GM21786 (cell line): Measurements from ENCODE around the gene VIPR2.

Experiments used
- ATAC-seq: cut with Tn5 transposase; IDR thresholded peaks from one replicate; pipeline ENCODE4 v1.9.1; 2021; ENCODE audit not compliant: unreplicated experiment

VIPR2 gene

DNA sequence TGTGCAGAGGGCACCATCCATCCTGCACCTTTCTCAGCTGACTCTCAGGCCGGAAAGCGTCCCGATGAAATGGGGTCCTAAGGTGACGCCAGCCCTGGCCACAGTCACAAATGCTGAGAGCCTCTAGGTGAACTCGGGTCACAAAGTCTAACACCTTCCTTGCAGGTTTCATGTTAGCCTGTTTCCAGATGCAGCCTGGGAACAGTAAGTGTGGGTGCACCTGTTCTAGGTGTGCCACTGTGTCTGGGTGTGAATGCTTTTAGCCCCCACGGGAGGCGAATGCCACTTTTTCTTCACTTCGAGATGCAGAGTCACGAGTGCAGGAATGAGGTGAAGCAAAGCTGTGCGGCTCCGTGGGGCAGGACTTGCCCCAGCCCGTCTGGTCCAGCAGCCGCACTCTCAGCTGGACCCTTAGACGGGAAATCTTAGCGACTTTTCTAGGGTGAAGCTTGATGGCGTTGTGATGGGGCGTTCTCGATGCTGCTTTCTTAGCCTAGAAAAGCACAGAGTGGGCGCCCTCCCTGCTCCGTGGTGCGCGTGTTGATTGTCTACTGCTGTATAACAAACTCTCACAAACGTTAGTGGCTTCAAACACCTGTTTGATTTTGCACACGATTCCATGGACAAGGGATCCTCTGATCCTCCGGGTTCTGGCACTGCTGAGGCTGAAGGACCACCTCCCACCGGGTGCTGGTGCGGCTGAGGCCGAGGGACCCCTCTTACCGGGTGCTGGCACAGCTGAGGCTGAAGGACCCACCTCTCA is 13.6 kb upstream of the VIPR2 start:
- no peak for ATAC-seq

DNA sequence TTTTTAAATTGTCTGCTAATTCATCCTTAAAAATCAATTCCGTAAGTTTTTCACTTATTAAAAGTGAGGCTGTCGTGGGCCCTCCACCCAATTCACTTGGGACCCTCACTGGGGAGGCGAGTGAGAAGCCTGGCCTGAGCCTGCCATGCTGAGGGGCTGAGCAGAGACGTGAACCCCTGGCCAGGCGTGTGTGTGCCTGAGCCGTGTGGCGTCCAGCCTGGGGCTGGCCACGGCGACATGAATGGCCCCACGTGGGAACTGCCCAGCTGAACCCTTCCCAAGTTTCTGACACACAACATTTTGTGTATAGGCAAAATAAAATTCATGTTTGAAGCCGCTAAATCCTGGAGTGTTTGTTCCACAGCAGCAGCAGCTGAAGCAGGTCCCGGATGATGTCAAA is 13.0 kb upstream of the VIPR2 start:
- no peak for ATAC-seq

DNA sequence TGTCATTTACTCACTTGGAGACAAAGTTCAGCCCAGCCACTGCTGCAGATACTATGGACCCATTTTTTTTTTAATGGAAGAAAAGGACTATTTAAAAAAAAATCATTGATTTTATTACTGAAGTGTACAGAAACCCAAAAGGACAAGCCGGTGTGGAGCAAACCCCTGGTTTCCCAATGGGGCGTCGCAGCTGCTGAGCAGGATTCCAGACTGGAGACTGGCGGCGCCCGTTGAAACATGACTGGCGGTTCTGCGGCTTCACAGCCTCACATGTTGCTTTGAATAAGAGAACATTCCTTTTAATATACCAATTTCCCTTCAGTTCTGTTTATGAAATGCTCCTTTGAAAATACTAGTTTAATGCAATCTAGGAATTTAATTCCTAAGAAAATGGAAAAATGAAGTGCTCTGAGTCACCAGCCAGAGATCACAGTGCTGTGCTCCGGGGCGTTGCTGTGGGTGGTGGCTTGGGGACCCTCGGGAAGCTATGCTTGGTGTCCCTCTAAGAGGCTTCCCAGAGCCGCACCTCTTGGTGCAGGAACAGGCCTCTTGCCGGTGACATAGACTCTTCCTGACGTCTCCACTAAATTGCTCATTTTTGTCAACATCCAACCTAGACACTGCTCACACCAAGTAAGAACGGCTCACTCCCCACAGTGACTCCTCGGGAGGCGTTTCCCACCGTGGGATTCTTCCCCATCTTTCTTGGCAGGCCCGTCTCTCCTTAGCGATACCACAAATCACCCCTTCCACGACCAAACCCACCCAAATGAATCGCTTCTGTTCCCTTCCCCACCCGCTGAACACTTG is 12.0 kb upstream of the VIPR2 start:
- no peak for ATAC-seq

DNA sequence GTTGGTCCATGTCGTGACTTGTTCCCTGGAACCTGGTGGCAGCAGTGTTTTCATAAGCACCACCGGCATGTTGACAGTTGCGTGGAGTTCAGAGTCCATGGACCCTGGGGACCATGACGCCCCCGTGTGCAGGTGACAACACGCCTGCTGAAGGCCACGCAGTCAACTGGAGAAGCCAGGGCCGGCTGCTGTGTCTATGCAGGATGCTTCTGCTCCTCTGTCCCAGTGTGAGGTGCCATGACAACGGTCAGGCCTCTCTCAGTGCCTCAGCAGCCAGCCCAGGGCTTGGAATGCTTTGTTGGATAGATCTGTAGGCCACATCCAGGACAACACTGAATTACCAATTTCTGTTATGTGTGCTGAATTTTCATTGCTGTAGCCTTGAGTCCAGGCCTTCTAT is 10.7 kb upstream of the VIPR2 start:
- ATAC-seq = no peak

DNA sequence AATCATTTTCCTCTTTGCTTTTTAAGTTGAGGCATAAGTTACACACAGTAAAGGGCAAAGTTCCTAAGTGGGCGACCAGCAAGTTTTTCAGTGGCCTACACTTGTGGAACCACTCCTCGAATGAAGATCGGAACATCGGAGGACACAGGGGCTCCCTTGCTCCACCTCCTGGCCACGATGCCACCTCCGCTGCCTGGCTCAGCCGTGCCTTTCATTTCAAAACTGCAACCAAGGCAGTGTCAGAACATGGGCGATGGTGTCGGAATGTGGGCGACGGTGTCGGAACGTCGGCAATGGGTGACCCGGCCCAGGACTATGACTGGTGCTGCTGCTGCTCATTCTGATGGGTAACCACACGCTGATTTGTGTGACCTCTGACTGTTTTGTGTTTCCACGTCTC is 9.6 kb upstream of the VIPR2 start:
- no peak for ATAC-seq

DNA sequence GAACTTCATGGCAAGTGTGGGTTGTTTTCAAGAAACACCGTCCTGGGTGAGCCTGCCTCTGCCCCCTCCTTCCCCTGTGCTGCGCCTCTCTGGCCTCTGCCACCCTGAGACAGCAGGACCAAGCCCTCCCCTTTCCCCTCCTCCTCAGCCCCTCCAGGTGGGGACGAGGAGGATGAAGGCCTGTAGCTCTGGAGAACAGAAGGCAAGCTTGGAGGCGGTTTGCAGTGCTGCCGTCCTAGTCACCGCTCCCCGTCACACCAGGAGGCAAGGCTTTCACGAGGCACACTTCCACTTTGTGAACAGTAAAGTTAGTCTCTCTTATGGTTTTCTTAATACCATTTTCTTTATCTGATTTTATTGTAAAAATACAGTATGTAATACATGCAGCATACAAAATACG is 8.8 kb upstream of the VIPR2 start:
- no peak for ATAC-seq

DNA sequence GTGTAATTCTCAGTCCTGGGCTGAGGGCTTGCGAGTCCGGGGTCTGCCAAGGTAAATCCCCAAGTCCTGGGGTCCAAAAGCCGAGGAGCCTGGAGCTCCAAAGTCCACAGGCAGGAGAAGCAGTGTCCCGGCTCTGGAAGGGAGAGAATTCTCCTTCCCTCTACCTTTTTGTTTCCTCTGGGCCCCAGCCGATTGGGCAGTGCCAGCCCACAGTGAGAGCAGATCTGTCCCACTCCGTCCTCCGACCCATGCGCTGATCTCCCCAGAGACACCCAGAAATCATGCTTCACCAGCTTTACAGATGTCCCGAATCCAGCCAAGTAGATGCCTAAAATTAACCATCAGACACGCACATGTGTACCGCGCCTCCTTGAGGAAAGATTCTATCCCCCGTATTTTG is 8.1 kb upstream of the VIPR2 start:
- ATAC-seq = no peak

DNA sequence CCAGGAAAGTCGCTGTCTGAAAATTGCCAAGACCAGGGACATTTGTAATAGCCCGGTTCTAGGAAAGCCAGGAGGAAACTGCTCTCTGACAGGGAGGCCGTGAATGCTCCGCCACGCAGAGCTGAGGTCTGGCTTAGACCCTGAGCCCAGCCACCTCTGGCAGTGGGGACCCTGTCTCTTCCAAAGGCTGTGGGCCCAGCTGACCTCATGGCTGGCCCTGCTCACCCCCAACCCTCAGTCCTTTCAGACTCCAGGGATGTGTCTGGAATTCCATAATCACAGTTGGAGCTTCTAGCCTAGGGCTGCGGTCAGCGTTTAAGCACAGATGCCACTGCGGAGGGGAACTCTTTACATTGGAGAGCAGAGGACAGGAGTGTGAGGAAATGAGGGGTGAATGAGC is 6.6 kb upstream of the VIPR2 start:
- no peak for ATAC-seq

DNA sequence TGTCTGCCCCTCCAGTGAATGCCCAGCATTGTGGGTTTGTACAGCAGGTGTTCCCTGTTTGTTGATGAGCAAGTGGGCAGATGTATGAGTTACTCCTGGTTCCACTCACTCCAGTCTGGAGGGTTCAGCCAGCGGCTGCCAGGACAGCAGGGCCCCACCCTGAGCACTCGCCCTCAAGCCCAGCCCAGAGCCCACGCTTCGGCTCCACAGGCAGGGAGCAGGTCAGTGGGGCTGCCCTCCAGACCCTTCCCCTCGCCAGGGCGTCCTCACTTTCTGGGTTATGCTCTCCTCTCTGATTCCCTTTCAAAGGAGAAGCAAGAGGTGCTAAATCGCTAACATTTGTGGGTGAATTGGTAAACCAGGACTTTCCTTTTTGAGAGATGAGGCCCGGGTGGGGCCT is 4.8 kb upstream of the VIPR2 start:
- no peak for ATAC-seq

DNA sequence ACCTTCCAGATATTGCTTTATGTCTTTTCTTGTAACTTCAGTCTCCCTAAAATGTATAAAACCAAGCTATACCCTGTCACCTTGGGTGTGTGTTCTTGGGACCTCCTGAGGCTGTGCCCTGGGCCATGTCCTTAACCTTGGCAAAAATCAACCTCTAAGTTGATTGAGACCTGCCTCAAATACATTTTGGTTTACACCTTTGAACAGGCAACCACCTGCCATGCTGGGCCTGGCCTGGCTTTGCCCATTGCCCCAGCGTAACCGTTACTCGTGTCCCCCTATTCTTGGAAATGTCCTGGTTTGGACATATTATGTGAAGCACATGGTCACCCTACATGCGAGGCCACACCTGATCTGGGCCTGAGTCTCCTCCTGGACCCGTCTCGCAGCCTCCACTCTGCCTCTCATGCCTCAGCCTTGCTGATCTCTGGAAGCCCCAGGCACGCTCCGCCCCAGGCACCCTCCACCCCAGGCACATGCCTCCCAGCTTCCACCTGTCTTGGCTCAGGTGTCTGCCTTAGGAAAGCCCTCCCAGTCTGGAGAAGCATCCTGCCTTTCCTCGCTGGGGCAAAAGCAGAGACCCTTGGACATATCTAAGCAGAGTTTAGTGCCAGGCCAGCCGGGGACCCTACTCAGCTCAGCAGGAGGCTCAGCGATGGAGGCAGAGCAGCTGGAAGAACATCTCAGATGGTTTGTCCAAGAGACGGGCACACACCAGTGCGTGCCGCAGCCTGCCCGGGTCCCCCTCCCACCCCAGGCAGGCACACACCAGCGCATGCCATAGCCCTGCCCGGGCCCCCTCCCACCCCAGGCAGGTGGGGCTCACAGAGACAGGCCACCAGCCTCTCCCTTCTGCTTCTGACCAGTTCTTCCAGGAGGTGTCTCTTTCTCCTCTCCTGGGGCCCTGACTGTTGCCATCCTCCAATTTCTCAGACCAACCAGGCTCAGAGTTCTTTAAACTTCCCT is 4.0 kb upstream of the VIPR2 start:
- ATAC-seq = no peak

DNA sequence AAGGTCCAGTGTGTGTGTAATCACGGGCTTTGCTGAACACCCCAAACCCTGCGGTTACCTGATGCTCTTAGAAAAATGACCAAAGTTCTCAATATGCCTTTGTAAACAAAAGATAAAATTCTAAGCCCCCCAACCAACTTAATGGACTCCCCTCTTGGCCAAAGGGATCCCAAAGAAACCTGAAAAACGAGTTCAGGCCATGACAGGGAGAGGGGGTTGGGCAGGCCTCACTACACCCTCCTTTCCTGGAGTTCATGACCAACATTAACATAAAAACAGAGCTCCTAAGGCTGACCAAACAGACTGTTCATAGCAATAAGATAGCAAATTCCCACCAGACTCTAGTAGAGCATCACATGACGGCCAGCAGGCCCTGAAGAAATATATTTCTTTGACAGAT is 3.0 kb upstream of the VIPR2 start:
- no peak for ATAC-seq

DNA sequence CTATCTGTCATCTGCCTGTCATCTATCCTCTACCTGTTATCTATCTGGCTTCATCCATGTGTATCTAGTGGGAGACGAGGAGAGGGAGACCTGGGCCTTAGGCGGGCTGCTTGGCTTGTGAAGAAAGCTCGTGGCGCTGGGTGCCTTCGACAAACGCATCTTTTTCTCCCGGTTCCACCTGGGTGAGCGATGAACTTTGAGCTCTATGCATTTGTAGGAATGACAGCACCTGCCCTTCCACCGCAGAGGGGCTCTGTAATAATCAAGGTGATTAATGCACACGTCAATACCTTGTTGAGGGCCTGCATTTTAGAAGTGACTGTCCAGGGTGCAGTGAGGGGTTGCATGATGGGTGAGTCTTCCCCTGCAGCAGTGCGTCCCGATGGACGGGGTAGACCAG is 2.6 kb upstream of the VIPR2 start:
- ATAC-seq = no peak

DNA sequence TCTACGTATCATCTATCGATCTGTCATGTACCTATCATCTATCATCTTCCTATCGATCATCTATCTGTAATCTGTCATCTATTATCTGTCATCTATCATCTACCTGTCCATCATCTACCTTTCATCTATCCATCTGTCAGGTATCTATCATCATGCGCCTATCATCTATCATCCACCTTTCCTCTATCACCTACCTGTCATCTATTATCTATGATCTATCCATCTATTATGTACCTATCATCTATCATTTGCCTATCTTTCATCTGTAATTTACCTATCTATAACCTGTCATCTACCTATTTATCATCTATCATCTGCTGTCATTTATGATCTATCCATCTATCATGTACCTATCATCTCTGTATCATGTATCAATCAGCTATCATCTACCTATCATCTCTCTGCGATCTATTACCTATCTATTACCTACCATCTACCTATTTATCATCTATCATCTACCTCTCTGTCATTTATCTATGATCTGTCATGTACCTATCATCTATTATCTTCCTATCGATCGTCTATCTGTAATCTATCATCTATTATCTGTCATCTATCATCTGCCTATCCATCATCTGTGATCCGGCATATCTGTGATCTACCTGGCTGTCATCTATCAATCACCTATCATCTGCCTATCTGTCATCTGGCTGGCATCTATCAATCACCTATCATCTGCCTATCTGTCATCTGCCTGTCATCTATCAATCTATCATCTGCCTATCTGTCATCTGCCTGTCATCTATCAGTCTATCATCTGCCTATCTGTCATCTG is 1.6 kb upstream of the VIPR2 start:
- no peak for ATAC-seq

DNA sequence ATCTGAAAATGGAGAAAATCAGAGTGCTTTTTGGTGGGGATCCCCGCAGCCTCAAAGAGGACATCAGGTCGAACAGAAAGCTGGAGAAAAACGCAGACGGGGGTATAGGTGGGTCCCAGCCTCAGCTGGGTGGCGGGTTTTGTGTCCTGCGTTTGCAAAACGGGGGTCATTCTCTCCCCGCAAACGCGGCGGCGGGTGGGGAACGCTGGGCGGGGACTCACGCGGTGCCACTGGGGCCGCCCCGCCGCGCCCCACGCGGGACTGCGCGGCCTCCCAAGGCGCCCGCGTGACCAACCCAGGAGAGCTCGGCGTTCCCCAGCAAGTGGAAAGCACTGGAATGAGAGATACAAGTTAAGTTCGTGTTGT is 806 bp upstream of the VIPR2 start:
- ATAC-seq = no peak

DNA sequence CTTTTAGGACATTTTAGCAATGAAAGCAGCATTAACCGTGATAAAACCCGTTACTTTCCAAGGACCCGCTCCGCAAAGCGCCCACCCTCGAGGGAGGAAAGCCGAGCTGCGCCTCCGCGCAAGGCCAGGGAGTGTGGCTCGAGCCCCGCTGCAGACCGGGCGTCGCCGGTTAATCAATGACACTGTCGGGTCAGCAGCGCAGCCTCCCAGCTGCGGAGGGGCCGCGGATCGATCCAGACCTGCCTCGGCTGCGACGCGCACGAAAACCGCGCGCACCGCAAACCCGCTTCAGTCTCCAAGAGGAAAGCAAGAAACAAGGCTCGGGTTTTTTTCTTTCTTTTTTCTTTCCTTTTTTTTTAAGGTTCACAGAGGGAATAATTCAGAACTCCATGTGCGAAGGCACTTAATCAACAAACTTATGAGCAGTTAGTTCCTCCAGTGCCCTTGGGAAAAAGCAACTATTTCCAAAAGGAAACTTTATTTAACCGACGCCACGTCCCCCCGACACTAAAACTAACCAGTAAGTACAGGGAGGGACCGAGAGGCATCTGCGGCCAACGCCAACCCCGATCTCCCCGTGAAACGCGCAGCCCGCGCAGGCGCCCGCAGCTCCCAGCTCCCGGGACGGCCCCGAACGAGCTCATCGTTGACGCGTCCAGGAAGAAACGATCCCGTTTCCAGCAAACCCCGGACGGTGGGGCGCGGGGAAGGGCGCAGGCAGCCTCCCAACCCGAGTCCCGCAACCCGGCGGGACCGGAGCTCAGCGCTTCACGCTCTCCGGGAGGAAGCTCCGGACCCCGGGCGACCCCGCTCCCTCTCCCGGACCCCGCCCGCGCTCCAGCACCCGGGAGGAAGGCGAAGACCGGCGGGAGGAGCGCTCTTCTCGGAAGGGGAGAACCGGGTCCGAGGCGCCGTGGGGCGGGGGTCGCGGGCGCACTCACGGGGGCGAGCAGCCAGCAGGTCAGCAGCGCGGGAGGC is 598 bp downstream of the VIPR2 start:
- ATAC-seq = no peak

DNA sequence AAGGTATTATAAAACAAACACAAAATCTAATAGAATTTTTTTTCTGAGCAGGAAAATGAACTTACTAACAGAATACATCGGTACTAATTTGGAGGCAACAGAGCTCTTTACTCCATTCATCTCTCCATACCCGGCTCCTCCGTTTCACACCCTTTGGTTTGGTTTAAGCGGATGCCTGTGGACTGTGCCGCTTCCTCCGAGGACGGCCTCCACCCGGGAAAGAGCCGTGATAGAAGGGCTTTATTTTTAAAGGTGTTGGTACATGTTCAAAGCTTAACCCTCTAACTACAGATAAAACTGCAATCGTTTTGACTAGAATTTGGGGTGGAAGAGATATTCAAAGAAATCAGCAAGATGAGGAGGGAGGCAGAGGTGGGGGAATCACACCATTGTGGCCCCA is 1.9 kb downstream of the VIPR2 start:
- ATAC-seq = no peak

DNA sequence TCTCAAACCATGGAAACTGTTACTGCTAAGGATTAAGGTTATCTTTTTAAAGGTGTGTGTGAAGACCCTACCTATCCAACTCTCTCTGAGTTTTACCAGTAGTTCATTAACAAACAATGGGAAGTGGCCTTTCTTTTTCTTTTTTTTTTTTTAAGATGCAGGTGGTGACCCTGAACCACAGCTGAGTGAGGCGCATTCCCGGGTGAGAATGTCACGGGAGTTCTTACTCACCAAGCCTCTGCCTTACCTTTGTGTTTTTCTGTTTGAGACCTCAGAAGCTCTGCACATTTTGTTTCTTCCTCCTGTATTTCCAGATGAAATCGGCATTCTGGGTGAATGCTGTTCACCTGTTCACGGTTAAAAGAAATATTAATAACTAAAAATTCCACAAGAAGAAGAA is 2.5 kb downstream of the VIPR2 start:
- no peak for ATAC-seq

DNA sequence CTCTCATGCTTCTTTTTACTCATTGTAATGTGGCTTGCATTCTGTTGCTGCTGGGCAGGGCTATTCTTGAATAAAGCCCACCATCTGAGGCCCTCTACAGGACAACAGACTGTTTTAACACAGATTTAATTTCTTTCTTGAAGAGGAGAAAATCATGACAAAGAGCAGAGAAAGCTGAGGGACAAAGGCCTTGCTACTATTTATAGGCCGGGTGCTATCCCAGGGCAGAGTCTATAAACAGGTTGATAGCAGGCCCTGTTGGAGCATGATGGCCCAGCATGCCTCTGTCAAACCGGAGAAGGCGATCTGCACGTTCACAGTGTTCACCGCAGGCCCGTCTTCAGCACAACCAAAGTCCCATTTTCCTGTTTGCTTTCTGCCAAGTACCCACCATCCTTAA is 3.0 kb downstream of the VIPR2 start:
- ATAC-seq = no peak

DNA sequence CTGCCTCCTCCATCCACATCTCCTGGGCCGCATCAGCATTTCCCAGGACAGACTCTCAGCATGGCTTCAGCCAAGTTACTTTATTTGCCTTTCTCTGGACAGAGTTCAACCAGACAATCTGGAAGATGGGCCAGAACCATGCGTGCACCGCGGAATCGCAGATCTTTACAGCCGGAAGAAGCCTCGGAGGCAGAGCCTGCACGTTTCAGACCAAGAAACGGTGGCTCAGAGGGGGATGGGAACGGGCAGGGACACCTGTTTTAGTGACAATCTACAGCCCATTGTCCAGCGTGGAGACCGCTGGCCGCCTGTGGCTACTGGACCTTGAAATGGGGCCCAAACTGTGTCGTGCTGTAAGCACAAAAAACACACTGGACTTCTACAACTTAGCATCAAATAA is 3.5 kb downstream of the VIPR2 start:
- no peak for ATAC-seq
